ENCODE data around the gene KLC1. TPM values are rescaled to one million over a fixed set of nuclear protein-coding genes. Genes with fewer than 3 reads are reported as not detected.

KLC1 gene
- total and polyA plus RNA-seq, 2 of the 13 experiments (the other 11 are each of a cell fraction or from before 2014, with no cell fraction given) = 53.2 to 63.5 TPM

GRCh38 chr14:103616635-103617300, 12.2 kb upstream of the KLC1 start (continued):
- 0 out of 4 replicates have a peak, but pooled peaks of 1 of the 2 experiments have one; percentile 6 for TF ChIP-seq HMGXB4 (CRISPR knock-in tag; IDR thresholded peaks at IDR 0.05; ENCODE audit: borderline replicate concordance in 1 of 2, low read depth in 1 of 2)
- no peak for TF ChIP-seq SIN3B (IDR thresholded peaks at IDR 0.05; ENCODE audit: low read length)
- no peak for TF ChIP-seq ZNF619 (CRISPR knock-in tag; IDR thresholded peaks at IDR 0.05)
- TF ChIP-seq, protein P1, sequence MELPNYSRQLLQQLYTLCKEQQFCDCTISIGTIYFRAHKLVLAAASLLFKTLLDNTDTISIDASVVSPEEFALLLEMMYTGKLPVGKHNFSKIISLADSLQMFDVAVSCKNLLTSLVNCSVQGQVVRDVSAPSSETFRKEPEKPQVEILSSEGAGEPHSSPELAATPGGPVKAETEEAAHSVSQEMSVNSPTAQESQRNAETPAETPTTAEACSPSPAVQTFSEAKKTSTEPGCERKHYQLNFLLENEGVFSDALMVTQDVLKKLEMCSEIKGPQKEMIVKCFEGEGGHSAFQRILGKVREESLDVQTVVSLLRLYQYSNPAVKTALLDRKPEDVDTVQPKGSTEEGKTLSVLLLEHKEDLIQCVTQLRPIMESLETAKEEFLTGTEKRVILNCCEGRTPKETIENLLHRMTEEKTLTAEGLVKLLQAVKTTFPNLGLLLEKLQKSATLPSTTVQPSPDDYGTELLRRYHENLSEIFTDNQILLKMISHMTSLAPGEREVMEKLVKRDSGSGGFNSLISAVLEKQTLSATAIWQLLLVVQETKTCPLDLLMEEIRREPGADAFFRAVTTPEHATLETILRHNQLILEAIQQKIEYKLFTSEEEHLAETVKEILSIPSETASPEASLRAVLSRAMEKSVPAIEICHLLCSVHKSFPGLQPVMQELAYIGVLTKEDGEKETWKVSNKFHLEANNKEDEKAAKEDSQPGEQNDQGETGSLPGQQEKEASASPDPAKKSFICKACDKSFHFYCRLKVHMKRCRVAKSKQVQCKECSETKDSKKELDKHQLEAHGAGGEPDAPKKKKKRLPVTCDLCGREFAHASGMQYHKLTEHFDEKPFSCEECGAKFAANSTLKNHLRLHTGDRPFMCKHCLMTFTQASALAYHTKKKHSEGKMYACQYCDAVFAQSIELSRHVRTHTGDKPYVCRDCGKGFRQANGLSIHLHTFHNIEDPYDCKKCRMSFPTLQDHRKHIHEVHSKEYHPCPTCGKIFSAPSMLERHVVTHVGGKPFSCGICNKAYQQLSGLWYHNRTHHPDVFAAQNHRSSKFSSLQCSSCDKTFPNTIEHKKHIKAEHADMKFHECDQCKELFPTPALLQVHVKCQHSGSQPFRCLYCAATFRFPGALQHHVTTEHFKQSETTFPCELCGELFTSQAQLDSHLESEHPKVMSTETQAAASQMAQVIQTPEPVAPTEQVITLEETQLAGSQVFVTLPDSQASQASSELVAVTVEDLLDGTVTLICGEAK (IDR thresholded peaks at IDR 0.05) = no peak
- TF ChIP-seq, protein P1 (CRISPR knock-in tag; IDR thresholded peaks at IDR 0.05) = no peak
- TF ChIP-seq MAX (IDR thresholded peaks at IDR 0.05) = peak; percentile 58
- TF ChIP-seq NFKBIZ (CRISPR knock-in tag; IDR thresholded peaks at IDR 0.05) = no peak
- TF ChIP-seq DPF2 (CRISPR knock-in tag; IDR thresholded peaks at IDR 0.05; ENCODE audit: borderline replicate concordance, low read depth) = no peak
- TF ChIP-seq, protein P2, sequence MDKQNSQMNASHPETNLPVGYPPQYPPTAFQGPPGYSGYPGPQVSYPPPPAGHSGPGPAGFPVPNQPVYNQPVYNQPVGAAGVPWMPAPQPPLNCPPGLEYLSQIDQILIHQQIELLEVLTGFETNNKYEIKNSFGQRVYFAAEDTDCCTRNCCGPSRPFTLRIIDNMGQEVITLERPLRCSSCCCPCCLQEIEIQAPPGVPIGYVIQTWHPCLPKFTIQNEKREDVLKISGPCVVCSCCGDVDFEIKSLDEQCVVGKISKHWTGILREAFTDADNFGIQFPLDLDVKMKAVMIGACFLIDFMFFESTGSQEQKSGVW (CRISPR knock-in tag; IDR thresholded peaks at IDR 0.05; ENCODE audit: borderline replicate concordance) = no peak
- no peak for TF ChIP-seq HMG20A (CRISPR knock-in tag; IDR thresholded peaks at IDR 0.05; ENCODE audit: borderline replicate concordance)
- 0 out of 2 replicates have a peak, but pooled peaks have one; percentile 4 for TF ChIP-seq HNF4G (IDR thresholded peaks at IDR 0.05; ENCODE audit: borderline replicate concordance, low read depth, low read length)
- TF ChIP-seq HNF4G (CRISPR knock-in tag; IDR thresholded peaks at IDR 0.05; ENCODE audit: borderline replicate concordance, low read depth) = no peak
- no peak for TF ChIP-seq ZNF841 (CRISPR knock-in tag; IDR thresholded peaks at IDR 0.05; ENCODE audit: borderline replicate concordance)
- no peak for TF ChIP-seq ZNF33B (CRISPR knock-in tag; IDR thresholded peaks at IDR 0.05)
- TF ChIP-seq NFRKB (IDR thresholded peaks at IDR 0.05) = no peak
- TF ChIP-seq NR2F2 (IDR thresholded peaks at IDR 0.05; ENCODE audit: borderline replicate concordance, low read depth) = no peak
- TF ChIP-seq ZNF550 (CRISPR knock-in tag; IDR thresholded peaks at IDR 0.05; ENCODE audit: borderline replicate concordance) = no peak
- no peak for TF ChIP-seq RFXANK (CRISPR knock-in tag; IDR thresholded peaks at IDR 0.05)
- no peak for TF ChIP-seq CAMTA2 (CRISPR knock-in tag; IDR thresholded peaks at IDR 0.05; ENCODE audit: borderline replicate concordance)

Data from HepG2 (cell line).